Amniotic stem cell (primary cell): ENCODE data around the gene AKIRIN2.
"Not testable (repeated sequence)": the region's sequence is repeated elsewhere in the genome, so short reads cannot be mapped to it uniquely, and the experiment has no call there.

Experiments used
- DNase-seq: peaks from one replicate; lab custom pipeline; 2025; lab: John Stamatoyannopoulos, UW

Gene AKIRIN2

DNA sequence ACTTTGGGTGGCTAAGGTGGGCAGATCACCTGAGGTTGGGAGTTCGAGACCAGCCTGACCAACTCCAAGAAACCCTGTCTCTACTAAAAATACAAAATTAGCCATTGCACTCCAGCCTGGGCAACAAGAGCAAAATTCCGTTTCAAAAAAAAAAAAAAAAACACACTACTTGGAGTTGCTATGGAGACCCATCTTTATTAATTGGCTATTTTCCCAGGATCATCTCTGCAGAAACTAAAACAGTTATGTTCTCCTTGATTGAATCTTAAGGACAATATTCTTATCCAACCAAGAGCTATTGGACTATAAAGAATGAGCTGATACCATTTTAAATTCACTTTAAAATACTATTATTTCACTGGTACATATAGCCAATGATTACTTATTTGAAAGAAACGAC lies 14.7 kb downstream of the AKIRIN2 start:
- DNase-seq, result no peak

DNA sequence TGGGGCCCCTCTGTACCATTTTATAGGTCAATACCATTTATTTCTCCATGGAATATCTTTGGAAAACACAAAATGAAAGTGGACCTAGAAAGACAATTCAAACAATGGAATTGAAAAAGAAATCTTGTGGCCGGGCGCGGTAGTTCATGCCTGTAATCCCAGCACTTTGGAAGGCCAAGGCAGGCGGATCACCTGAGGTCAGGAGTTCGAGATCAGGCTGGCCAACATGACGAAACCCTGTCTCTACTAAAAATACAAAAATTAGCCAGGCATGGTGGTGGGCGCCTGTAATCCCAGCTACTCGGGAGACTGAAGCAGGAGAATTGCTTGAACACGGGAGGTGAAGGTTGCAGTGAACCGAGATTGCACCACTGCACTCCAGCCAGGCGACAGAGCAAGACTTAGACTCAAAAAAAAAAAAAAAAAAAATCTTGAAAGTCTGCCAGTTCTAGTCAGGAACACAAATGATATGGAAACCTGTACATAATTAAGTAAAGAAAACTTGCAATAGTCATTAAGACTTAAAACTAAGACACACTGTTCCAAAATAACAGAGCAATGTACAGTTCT lies 15.3 kb downstream of the AKIRIN2 start:
- not testable (repeated sequence) for DNase-seq

DNA sequence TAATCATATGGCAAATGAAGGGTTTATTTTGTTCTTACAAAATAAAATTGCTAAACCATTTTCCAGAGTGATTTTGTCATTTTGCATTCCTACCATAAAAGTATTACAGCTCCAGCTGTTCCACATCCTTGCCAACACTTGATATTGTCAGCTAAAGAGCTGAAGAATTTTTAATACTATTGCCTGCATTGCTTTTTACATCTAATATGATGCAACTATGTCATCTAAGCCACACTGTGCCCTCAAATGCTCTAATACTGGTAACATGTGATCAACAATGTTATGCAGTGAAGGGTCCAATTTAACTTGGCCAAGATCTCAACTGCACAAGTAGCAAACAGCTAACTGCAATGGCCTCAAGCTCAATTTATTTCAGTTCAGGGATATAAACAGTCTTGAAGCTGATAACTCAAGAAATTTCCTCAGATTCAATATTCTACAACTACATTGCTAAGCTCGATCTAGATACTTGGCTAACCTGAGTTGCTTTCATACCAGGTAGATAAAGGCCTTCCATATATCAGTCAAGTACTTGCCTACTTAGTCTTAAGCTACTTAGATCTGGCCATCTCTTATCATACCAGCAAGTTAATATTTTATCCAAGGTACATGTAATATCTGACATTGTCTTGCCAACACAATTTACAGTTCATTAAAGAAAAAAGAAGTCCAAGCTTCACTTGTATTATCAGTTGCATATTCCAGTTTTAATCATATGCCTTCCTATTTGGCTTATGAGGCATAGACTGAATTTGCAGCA lies 17.0 kb downstream of the AKIRIN2 start:
- no peak for DNase-seq

DNA sequence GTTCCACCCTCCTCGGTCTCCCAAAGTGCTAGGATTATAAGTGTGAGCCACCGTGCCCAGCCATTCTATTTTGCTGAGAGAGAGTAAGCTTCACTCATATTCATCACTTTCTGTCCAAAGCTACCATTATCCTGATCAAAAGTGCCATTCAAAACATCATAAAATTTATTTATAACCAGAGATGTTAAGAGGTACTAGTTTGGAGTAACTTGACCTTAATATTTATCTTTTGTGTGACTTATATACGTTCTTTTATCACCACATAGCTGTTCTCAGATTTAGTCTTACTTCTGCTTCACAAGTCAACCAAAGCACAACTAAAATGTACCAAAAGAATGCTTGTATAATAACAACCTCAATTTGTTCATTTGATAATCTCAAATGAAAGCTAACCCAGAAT lies 18.1 kb downstream of the AKIRIN2 start:
- DNase-seq, result no peak

DNA sequence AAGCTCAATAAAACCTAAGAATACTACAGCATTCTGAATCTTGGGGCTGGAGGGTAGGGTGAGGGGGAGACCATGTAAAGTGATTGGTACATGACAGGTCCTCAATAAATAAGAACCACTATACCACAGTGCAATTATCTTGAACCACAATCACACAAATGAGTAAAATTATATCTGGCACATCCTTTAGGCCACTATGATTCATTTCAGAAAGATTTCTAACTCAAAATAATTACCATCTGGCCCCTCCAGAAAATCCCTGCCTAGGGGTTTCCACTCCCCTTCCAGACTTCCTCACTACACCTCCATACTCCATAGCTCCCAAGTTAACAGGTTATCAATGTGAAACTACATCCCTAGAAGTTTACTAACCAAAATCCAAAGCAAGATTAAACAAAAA lies 19.7 kb downstream of the AKIRIN2 start:
- no peak for DNase-seq

DNA sequence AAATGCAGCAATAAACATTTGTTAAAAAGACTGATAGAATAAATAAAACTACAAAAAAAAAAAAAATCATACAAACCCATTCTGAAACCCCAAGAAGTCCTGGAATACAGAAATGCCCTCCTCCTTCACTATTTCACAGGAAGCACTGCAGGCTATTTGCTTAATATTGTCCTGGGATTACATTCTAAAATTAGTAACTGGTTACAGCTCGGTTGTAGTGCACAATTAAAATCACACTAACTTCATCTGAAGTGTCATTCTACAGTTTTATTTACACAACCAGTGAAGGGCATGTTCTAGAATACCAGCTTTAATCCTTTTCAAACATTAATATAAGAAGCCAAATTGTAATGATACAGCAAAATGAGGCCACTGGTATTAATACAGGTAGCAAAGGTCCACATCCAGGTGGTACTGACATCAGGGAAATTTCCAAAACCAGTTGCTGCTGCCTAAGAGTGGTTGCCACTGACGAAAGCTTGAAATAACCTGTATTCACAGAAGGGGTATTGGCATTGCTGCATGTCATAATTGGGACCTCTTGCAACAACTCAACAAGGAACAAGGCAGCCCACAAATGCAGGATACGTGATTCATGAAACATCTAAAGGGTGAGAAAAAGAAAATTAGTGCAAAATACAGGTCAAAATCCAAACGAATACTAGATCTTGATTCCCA lies 26.9 kb downstream of the AKIRIN2 start:
- no peak for DNase-seq

DNA sequence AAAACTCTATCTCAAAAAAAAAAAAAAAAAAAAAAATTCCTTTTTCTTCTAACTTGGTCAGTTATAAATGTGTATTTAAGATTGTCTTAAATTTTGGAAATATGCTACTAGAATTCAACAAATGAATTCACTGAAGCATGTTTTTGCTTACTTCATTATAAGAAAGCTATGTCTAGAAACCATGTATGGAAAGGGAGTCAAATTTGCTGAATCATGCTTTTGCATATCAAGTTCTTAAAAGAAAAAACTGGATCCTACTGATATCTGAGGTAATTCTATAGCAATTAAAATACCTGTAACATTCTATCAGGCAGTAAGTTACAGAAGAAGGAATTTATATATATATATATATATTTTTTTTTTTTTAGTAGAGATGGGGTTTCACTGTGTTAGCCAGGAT lies 27.7 kb downstream of the AKIRIN2 start:
- no peak for DNase-seq

DNA sequence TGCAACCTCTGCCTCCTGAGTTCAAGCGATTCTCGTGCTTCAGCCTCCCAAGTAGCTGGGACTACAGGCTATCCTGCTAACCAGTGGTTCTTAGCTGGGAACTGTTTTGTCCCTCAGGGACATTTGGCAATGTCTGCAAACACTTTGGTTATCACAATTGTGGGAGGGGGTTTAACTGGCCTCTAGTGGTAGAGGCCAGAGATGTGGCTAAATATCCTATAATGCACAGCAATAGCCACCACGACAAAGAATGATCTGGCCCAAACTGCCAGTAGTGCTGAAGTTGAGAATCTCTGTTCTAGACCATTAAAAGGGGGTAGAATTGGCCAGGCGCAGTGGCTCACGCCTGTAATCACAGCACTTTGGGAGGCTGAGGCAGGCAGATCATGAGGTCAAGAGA lies 28.8 kb downstream of the AKIRIN2 start:
- DNase-seq, result no peak

DNA sequence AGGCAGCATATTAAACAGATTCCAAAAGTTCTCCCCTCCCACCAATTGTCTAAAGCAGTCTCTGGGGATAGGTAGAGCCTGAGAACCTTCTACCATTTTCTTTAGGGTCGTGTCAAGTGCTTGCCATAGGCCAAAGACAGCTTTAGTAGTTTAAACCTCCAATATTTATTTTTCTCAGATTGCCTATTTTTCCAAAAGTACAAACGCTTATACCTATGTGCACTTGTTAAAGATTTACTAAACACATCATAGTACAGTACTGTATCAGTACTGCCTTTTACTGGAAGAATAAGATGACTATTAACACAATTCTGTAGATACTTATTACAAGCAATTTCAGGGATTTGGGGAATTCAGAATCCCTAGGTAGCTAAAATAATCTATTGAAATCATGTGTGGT lies 29.4 kb downstream of the AKIRIN2 start:
- no peak for DNase-seq

DNA sequence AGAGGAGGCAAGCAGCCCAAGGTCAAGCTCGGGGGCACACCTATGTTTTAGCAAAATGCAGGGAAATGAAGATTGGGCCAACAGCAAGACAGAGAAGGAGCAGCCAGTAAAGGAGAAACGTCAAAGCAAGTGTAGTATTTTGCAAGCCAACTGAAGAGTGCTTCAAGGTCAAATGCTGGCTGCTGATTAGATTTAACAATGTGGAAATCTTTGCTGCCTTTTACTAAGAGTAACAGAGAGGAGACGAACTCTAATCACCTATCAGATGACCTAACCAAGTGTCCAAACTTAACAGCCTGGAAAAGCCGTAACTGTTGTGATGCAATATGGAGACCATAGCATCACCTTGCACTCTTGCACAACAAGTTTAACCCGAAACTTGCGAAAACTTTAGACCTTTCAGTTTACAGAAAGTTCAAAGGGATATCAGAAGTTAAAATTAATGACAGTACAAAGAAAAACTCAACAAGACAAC lies 30.4 kb downstream of the AKIRIN2 start:
- no peak for DNase-seq

DNA sequence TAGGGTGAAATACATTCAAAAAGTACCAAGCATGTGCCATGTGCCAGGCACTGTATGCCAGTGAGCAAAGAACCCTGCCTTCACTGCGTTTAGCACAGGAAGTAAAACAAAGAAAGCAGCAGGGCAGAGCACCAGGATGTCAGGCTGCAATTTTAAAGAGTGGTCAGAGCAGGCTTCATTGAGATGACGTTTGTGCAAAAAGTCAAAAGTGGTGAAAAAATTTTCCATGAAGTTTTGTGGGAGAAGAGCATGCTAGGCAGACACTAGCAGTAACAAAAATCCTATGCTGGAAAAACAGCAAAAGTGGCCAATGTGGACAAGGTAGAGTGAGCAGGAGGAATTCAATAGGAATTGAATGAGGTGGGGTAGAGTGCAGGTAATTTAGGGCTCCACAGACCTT lies 31.3 kb downstream of the AKIRIN2 start:
- no peak for DNase-seq

DNA sequence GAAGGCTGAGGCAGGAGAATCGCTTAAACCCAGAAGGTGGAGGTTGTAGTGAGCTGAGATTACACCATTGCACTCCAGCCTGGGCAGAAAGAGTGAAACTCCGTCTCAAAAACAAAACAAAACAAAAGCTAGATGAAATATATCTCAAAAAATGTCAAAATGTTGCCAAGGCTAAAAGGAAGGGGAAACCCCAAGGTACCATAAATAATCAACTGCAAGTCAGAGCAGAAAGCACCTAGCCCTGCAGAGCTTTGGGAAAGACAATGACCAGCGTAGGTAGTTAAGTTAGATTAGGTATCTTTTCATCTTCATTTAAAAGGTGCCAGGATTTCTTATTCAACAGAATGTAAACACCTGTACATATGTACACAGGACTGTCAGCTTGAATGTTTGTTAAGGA lies 33.0 kb downstream of the AKIRIN2 start:
- DNase-seq, result no peak

DNA sequence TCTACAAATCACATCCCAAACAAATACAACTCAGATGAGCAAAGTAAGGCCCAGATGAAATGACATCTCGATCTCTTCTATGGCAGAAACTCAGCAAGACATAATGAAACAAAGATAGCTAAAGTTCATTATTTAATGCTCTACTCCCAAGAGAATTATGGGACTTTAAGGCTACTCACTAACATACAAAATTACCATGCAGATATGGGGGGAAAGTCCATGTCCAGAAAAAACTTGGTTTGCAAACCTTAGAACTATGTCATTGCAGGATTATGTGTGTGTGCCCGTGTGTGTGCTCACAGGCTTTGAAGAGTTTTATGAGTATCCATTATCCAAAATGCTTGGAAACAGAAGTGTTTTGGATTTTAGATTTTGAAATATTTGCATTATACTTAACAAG lies 34.0 kb downstream of the AKIRIN2 start:
- DNase-seq, result no peak

DNA sequence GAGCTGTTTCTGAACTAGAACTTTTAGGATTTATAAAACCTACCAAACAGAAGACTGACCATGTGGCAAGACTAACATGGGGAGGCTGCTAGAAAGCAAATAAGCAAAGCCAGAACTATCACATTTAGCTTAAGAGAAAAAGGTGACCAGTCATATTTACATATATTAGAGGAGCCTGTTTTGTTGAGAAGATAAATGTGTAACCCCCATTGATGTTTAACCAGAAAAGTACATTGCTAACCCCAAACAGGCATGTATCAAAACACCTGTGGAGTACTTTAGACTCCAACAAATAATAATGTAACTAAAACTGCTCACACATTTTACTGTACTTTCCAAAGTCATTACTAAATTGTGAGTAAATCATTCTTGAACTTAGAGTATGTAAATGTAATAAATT lies 35.0 kb downstream of the AKIRIN2 start:
- DNase-seq, result no peak

DNA sequence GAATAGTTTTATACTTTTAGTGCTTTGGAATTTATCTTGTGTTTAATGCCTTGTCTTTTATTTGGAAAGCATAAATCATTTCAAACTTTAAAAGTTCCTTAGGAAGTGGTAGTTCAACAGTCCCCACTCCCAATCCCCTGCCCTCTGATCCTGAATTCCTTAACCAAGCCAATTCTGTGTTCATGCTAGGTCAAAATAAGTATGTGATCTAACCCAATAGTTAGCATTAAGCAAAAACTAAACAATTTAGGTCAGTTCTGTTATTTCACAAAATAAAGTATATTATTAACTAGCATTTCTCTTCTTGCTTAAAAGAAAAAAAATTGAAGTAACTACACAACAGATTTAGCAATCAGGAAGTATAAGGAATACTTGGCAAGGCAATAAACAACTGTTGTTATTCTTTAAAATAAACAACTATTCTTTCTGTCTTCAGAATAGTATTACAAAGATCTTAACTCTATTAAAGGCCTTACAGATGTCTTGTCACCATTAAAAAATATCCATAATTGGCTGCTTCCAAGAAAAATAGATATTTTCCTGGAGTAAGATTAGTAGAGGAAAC lies 37.0 kb downstream of the AKIRIN2 start:
- DNase-seq, result no peak

DNA sequence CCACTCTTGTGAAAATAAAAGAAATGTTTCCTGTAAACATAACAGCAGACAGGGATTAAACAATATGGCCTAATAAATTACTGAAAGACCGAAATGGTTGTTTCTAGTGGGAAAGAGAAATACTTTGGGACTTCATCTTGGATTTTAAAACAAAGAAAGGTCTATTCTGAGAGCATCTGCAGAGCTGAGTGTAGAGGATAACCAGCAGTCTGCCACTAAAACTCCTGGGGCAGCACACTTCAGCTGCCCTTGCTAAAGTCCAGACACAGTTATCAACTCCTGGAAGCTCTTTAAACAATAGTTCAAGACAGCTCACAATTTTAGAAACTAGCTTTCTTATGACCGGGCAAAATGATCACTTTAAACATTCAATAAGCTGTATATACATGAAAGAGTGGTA lies 38.6 kb downstream of the AKIRIN2 start:
- no peak for DNase-seq

DNA sequence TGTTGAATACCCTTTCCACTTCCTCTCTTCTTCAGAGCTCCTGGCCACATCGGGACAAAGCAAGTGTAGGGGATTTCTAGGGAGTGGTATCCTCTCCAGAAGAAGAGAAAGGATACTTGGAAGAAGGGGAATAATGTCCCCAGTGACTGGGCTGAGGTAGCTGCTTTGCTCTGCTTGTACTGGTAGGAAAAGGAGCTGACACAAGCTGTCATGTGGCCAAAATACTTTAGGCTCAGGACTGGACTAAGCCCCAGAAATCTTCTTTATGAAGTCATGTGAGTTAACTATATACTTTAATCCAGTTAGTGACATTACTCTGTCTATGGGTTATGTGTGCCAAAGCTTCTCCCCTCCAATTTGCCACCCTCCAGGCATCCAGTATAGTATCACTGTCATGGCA lies 40.5 kb downstream of the AKIRIN2 start:
- DNase-seq, result no peak

DNA sequence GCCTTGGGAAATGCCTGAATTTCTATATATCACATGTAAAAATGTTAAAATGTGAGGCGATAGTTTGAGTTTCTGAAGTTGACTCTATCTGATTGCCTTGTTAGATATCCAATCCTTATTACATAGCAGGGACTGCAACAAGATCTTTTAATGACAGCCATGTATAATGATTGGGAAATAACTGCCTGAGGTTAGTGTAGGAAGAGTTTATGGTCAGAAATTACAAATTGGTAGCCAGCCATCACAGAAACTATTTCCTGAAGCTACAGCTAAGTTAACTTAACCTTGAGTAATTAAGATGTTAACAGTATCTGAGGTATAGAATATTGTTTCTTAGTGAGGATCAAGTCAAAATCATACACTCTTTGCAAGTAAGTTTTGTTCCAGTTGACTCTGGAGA lies 41.0 kb downstream of the AKIRIN2 start:
- no peak for DNase-seq

DNA sequence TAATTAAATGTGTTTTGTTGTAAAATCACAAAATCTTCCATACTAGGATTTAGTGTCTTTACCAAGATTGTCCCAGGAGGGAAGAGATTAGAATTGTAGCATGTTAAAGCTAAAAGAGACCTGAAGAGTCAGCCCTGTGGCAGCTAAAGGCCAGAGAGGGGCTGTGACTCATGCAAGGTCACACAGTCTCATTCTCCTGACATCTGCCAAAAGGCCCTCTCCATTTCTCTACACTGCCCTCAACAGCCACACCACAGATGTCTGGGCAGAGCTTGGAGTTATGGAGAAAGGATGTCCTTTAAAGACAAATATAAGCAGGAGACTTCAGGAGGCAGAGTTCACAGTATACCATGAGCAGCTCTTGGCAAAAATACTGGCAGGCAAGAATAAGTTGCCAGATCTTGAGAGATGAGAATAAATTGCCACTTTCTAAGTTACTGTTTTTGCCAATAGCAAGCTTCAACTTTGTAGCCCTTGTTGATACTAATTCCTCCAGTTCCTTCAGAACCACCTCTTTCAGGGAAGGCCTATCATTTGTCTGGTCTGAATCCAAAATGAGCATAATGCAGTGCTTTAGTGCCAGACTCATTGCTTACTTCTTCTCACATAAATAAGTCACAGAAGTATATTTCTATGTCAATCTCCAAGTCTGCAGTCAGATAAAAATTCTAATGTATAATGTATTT lies 41.7 kb downstream of the AKIRIN2 start:
- DNase-seq, result no peak

DNA sequence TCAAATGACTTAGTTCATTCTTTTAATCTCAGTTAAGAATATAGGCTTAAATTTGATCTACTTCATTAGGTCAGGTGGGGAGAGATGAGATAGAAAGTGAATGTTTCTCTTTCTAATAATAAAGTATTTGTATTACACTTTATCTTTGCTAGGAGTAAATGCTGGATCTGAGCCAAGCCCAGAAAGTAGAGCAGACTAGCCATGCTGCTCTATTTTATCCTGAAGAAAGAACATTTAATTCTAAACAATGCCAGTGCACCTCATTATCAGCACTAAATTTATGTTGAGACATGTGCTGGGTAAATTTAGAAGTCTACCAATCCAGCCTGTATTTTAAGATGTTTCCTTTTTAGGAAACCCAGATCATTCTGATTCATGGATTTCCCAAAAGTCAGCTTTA lies 43.5 kb downstream of the AKIRIN2 start:
- DNase-seq, result no peak

DNA sequence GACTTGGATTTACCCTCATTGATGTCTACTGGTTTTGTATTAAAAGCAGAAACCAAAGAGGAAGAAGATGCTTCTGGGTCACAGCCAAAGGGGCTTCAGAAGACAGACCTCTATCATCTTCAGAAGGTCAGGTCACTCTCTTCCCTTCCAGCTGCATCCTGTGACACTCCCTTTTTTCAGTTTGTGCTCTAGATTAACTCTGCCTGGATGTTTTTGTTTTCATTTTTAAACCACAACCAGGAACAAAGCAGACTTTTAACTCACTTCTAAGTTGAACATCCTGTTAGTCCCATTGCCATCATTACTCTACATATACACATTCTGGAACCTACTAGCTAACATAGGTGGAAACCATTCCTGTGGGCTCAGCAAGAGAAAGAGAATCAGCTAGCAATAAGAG lies 45.2 kb downstream of the AKIRIN2 start:
- DNase-seq, result no peak

DNA sequence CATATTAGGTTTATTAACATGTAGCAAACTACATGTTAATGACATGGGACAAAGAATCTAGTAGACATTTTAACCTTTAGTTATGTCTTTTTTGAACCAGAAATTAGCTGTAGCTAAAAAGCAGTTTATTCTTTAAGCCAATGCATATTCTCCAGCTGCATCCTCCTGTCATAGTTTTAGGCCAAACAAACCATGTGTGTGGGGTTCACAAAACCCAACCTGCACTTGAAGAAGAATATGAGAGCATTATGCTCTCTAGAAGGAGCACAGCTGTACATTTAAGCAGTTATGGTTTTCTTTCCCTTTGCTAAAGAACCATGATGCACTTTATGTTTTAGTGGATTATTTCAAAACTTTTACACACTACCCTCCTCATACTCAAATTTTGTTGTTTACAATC lies 46.2 kb downstream of the AKIRIN2 start:
- DNase-seq, result no peak
